Neural crest cell (in vitro differentiated cells): ENCODE measurements around the gene FBXO21. TPM values are rescaled to one million over a fixed set of nuclear protein-coding genes. Genes with fewer than 3 reads are reported as not detected.

ENCODE experiments used
- DNase-seq: peaks from one replicate; pipeline ENCODE4 v3.0.0; 2021; ENCODE audit warnings: low read depth, mixed read lengths, low spot score
- H3K27ac Mint-ChIP-seq: one replicate; pipeline ENCODE4 v1.8.0; 2021; ENCODE audit warnings: mild to moderate bottlenecking, mixed read lengths; ENCODE audit not compliant: unreplicated experiment
- H3K27me3 Mint-ChIP-seq: 2 replicates; pipeline ENCODE4 v1.8.0; 2021; ENCODE audit warnings: low read depth, mild to moderate bottlenecking, mixed read lengths
- H3K36me3 Mint-ChIP-seq: 2 replicates; pipeline ENCODE4 v1.8.0; 2021; ENCODE audit warnings: low read depth, mild to moderate bottlenecking, mixed read lengths
- H3K4me1 Mint-ChIP-seq: 2 replicates; pipeline ENCODE4 v1.8.0; 2021; ENCODE audit warnings: mixed read lengths
- H3K4me3 Mint-ChIP-seq: one replicate; pipeline ENCODE4 v1.8.0; 2021; ENCODE audit warnings: mild to moderate bottlenecking, mixed read lengths
- H3K9me3 Mint-ChIP-seq: 2 replicates; pipeline ENCODE4 v1.8.0; 2021; ENCODE audit warnings: mixed read lengths
- CTCF ChIP-seq: fragments of 200-600 bp; sonication (generic); conservative IDR thresholded peaks from 2 replicates; pipeline ENCODE4 v1.5.0; 2021; ENCODE audit warnings: antibody characterized with exemption, mild to moderate bottlenecking
- total RNA-seq: library from RNA; stranded (reverse); gene quantifications from 2 replicates; pipeline ENCODE4 v1.2.1, GENCODE V29; 2021

The FBXO21 gene
- total RNA-seq, 1 donor from 2014 or later = 60.3 TPM

GRCh38 chr12:117169548-117169947, 20.7 kb downstream of the FBXO21 start:
- TF ChIP-seq CTCF = no peak
- Mint-ChIP-seq H3K9me3 (no peaks in the 10 kb centered on the region), H3K4me1 (peaks cover 6% of the 10 kb centered on the region), H3K36me3 (peaks cover 29% of the 10 kb centered on the region), H3K27ac (no peak overlapping the region), H3K27me3 (no peaks in the 10 kb centered on the region), H3K4me3 (no peak overlapping the region)
- no peak for DNase-seq

DNA sequence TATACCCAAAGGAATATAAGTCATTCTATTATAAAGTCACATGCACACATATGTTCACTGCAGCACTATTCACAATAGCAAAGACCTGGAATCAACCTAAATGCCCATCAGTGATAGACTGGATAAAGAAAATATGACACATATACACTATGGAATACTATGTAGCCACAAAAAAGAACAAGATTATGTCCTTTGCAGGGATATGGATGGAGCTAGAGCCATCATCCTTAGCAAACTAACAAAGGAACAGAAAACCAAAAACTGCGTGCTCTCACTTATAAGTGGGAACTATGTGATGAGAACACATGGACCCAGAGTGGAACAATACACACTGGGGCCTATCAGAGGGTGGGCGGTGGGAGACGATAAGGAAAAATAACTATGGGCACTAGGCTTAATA, 21.3 kb downstream of the FBXO21 start:
- H3K27me3 Mint-ChIP-seq = no peaks in the 10 kb centered on the region
- H3K27ac Mint-ChIP-seq = no peak overlapping the region
- H3K36me3 Mint-ChIP-seq = peaks cover 25% of the 10 kb centered on the region
- H3K4me1 Mint-ChIP-seq = peaks cover 6% of the 10 kb centered on the region
- no peak for DNase-seq
- TF ChIP-seq CTCF = no peak
- no peaks in the 10 kb centered on the region for H3K9me3 Mint-ChIP-seq
- H3K4me3 Mint-ChIP-seq = no peak overlapping the region

DNA sequence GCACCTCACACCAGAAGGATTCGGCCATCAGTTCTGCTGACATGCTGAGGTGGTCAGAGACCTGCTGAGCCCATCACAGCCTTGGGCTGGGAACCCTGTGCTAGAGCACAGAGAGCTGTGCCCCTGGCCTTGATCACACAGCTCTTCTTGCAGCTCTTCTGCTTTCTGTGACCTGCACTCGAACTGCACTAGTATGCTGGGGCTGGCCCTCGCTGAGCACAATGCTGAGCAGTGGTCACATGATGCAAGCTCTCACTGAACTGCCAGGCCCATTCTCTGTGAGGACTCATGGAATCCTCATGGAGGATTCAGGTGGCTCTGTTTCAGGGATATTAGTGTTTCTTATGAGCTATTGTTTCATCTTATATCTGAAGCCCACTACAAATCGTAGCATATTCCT, 22.5 kb downstream of the FBXO21 start:
- peaks cover 22% of the 10 kb centered on the region for H3K36me3 Mint-ChIP-seq
- H3K27me3 Mint-ChIP-seq = no peaks in the 10 kb centered on the region
- H3K27ac Mint-ChIP-seq = no peak overlapping the region
- peaks cover 6% of the 10 kb centered on the region for H3K4me1 Mint-ChIP-seq
- no peak for TF ChIP-seq CTCF
- no peak overlapping the region for H3K4me3 Mint-ChIP-seq
- no peak for DNase-seq
- no peaks in the 10 kb centered on the region for H3K9me3 Mint-ChIP-seq

DNA sequence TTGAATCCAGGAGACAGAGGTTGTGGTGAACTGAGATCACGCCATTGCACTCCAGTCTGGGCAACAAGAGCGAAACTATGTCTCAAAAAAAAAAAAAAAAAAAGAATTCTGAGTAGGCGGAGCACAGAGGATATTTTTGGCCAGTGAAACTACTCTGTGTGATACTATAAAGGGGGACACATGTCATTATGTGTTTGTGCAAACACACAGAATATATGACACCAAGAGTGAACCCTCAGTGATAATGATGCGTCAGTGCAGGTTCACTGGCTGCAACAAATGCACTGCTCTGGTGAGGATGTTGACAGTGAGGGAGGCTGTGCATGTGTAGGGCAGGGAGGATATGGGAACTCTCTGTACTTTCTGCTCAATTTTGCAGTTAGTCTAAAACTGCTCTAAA, 24.2 kb downstream of the FBXO21 start:
- Mint-ChIP-seq H3K9me3 (no peaks in the 10 kb centered on the region), H3K27me3 (no peaks in the 10 kb centered on the region), H3K36me3 (peaks cover 26% of the 10 kb centered on the region), H3K4me3 (no peak overlapping the region), H3K4me1 (no peaks in the 10 kb centered on the region), H3K27ac (no peak overlapping the region)
- no peak for TF ChIP-seq CTCF
- no peak for DNase-seq

DNA sequence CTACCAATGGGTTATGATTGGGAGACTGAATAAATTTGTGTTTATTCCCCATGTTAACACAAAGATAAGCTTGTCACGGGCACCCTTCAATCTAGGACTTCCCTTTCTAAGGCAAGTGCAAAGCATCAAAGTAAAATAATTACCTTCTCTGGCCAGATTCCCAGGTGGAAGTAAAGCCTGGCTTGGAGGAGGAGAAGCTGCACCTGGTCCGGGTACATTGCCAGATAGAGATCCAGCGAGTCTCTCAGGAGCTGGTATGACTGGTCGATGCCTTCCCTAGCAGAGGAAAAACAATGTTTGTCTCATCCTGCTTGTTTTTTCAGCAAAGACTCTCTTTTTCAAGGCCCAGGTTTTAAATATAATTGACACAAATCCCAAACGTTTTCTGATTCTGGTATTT, 24.9 kb downstream of the FBXO21 start:
- no peak for DNase-seq
- TF ChIP-seq CTCF = no peak
- H3K27me3 Mint-ChIP-seq = no peaks in the 10 kb centered on the region
- no peaks in the 10 kb centered on the region for H3K9me3 Mint-ChIP-seq
- H3K27ac Mint-ChIP-seq = no peak overlapping the region
- no peaks in the 10 kb centered on the region for H3K4me1 Mint-ChIP-seq
- peaks cover 25% of the 10 kb centered on the region for H3K36me3 Mint-ChIP-seq
- no peak overlapping the region for H3K4me3 Mint-ChIP-seq

DNA sequence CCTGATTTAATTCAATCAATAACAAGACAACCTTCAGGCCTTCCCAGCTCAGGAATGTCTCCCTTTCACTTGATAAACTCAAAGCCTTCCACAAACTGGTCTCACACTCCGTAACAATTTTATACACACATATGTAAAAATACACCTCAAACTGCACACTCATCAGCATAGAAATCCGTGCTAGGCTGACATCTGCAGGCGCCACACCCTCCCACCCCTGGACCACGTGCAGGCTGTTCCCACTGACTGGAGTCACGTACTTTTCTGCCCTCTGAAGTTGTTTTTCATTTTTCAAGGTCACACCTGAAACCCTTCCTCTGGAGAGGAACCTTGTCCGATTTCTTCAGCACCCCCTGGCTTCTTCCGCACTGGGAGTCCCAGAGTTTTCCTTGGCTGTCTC, 27.6 kb downstream of the FBXO21 start:
- Mint-ChIP-seq H3K4me3 (no peak overlapping the region), H3K36me3 (peaks cover 16% of the 10 kb centered on the region), H3K4me1 (no peaks in the 10 kb centered on the region), H3K9me3 (no peaks in the 10 kb centered on the region), H3K27ac (no peak overlapping the region), H3K27me3 (no peaks in the 10 kb centered on the region)
- DNase-seq = no peak
- TF ChIP-seq CTCF = no peak
